ENCODE measurements around the gene SPRED3. TPM values are rescaled to one million over a fixed set of nuclear protein-coding genes. Genes with fewer than 3 reads are reported as not detected.

SPRED3 gene
- total RNA-seq, 4 donors from 2014 or later: 0.05 to 0.81 (median 0.33) TPM

GRCh38 chr19:38399081-38399480 is 10.6 kb downstream of the SPRED3 start:
- TF ChIP-seq, protein P1, sequence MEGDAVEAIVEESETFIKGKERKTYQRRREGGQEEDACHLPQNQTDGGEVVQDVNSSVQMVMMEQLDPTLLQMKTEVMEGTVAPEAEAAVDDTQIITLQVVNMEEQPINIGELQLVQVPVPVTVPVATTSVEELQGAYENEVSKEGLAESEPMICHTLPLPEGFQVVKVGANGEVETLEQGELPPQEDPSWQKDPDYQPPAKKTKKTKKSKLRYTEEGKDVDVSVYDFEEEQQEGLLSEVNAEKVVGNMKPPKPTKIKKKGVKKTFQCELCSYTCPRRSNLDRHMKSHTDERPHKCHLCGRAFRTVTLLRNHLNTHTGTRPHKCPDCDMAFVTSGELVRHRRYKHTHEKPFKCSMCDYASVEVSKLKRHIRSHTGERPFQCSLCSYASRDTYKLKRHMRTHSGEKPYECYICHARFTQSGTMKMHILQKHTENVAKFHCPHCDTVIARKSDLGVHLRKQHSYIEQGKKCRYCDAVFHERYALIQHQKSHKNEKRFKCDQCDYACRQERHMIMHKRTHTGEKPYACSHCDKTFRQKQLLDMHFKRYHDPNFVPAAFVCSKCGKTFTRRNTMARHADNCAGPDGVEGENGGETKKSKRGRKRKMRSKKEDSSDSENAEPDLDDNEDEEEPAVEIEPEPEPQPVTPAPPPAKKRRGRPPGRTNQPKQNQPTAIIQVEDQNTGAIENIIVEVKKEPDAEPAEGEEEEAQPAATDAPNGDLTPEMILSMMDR (IDR thresholded peaks at IDR 0.05): no peak
- no peak for TF ChIP-seq POLR2A (IDR thresholded peaks at IDR 0.05)
- TF ChIP-seq EP300 (IDR thresholded peaks at IDR 0.05): no peak
- no peak for TF ChIP-seq POLR2AphosphoS5 (IDR thresholded peaks at IDR 0.05)
- peaks cover 71% of the 10 kb centered on the region for H3K27me3 ChIP-seq
- no peak for ATAC-seq
- H3K36me3 ChIP-seq: no peaks in the 10 kb centered on the region
- no peak overlapping the region for H3K4me3 ChIP-seq
- WGBS, 2 donors (ENCODE audit: low coverage in 1 of 2): 78 to 80% methylated on average over 1 to 5 of the region's 9 CpGs
- H3K9me3 ChIP-seq: no peaks in the 10 kb centered on the region
- H3K27ac ChIP-seq: no peak overlapping the region
- peaks cover 0 to 17% (median 5%) of the 10 kb centered on the region in 3 donors for H3K4me1 ChIP-seq

GRCh38 chr19:38399537-38399936 is 11.0 kb downstream of the SPRED3 start:
- TF ChIP-seq, protein P1 (IDR thresholded peaks at IDR 0.05): no peak
- WGBS, 2 donors (ENCODE audit: low coverage in 1 of 2): 29 to 58% methylated on average over 1 of the region's 1 CpG
- Histone ChIP-seq H3K4me3 (no peak overlapping the region), H3K27ac (no peak overlapping the region), H3K27me3 (peaks cover 67% of the 10 kb centered on the region), H3K36me3 (peaks cover 0 to 2% of the 10 kb centered on the region in 2 donors), H3K9me3 (no peaks in the 10 kb centered on the region), H3K4me1 (peaks cover 0 to 22% (median 7%) of the 10 kb centered on the region in 3 donors)
- ATAC-seq: no peak

DNA sequence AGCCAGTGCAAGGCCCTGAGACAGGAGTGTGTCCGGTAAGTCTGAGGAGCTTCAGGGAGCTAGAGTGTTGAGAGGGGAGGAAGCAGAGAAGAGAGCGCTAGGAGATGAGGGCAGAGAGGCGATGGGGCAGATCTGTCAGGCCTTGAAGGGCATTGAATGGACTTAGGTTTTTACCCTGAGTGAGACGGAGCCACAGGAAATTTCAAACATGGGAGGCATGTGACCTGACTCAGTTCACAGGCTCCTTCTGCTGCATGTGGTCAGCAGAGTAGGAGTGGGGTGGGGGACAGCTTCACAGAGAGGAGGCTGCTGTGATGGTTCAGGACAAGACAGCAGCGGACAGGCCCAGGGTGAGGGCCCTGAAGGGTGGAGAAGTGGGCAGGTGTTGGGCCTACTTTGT is 11.9 kb downstream of the SPRED3 start:
- H3K9me3 ChIP-seq: no peaks in the 10 kb centered on the region
- H3K4me3 ChIP-seq: no peak overlapping the region
- WGBS, 2 donors (ENCODE audit: low coverage in 1 of 2): 55 to 65% methylated on average over 4 to 5 of the region's 5 CpGs
- peaks cover 58% of the 10 kb centered on the region for H3K27me3 ChIP-seq
- no peak overlapping the region for H3K27ac ChIP-seq
- ATAC-seq: no peak
- TF ChIP-seq EP300 (IDR thresholded peaks at IDR 0.05): no peak
- no peak for TF ChIP-seq POLR2A (IDR thresholded peaks at IDR 0.05)
- TF ChIP-seq POLR2AphosphoS5 (IDR thresholded peaks at IDR 0.05): no peak
- TF ChIP-seq, protein P1 (IDR thresholded peaks at IDR 0.05): no peak
- peaks cover 0 to 23% (median 7%) of the 10 kb centered on the region in 3 donors for H3K4me1 ChIP-seq
- H3K36me3 ChIP-seq: peaks cover 0 to 10% of the 10 kb centered on the region in 2 donors

GRCh38 chr19:38401148-38401547 is 12.7 kb downstream of the SPRED3 start:
- Histone ChIP-seq H3K4me1 (peaks cover 0 to 18% (median 7%) of the 10 kb centered on the region in 3 donors), H3K27ac (no peak overlapping the region), H3K27me3 (peaks cover 50% of the 10 kb centered on the region), H3K4me3 (no peak overlapping the region), H3K36me3 (peaks cover 0 to 18% of the 10 kb centered on the region in 2 donors), H3K9me3 (no peaks in the 10 kb centered on the region)
- 68 to 80% methylated on average over 3 of the region's 3 CpGs for WGBS, 2 donors (ENCODE audit: low coverage in 1 of 2)
- no peak for ATAC-seq
- no peak for TF ChIP-seq POLR2AphosphoS5 (IDR thresholded peaks at IDR 0.05)
- TF ChIP-seq EP300 (IDR thresholded peaks at IDR 0.05): no peak
- no peak for TF ChIP-seq POLR2A (IDR thresholded peaks at IDR 0.05)
- TF ChIP-seq, protein P1 (IDR thresholded peaks at IDR 0.05): no peak

DNA sequence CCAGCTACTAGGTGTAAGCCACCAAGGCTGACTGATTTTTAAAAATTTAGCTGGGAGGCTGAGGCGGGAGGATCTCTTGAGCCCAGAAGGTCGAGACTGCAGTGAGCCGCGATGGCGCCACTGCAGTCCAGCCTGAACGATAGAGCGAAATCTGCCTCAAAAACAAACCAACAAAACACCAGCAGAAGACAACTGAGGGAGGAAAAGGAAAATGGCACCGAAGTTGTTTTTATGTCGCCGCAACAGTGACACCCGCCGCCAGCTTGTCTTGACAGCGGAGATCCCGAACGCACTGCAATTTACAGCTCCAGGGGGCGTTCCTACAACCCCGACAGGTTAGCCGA is 14.1 kb downstream of the SPRED3 start:
- no peak for TF ChIP-seq EP300 (IDR thresholded peaks at IDR 0.05)
- TF ChIP-seq, protein P1 (IDR thresholded peaks at IDR 0.05): no peak
- no peak for TF ChIP-seq POLR2A (IDR thresholded peaks at IDR 0.05)
- no peak for TF ChIP-seq POLR2AphosphoS5 (IDR thresholded peaks at IDR 0.05)
- WGBS, 2 donors (ENCODE audit: low coverage in 1 of 2): 5% methylated on average over 15 of the region's 18 CpGs; no CpG with 5 or more reads in 1 of the 2 donors
- ATAC-seq: peak; percentile 19
- H3K4me3 ChIP-seq: peak overlapping the region in 1 of 2 donors; percentile 99
- H3K36me3 ChIP-seq: peaks cover 0 to 32% of the 10 kb centered on the region in 2 donors
- peak overlapping the region in 3 of 4 donors; percentile 87 to 90 (median 87) for H3K27ac ChIP-seq
- H3K9me3 ChIP-seq: no peaks in the 10 kb centered on the region
- H3K27me3 ChIP-seq: peaks cover 36% of the 10 kb centered on the region
- peaks cover 0 to 18% (median 7%) of the 10 kb centered on the region in 3 donors for H3K4me1 ChIP-seq

Data from gastroesophageal sphincter (tissue), 4 donors.